Heart left ventricle (tissue), 16 donors: ENCODE results near the gene LRIF1. TPM values are rescaled to one million over a fixed set of nuclear protein-coding genes. Genes with fewer than 3 reads are reported as not detected.

Experiments
- ATAC-seq, 4 donors: fragments of 200-7000 bp; cut with Tn5 transposase; one replicate each; pipeline ENCODE4 v1.9.1; 2020 to 2022; ENCODE audit warnings: moderate library complexity in 4 of 4, mild to moderate bottlenecking in 3 of 4, moderate number of reproducible peaks in 1 of 4
- DNase-seq, 5 donors: peaks; one replicate each; pipeline ENCODE4 v3.0.0-alpha.2; 2020
- H3K27ac ChIP-seq, 12 donors: fragments of 200-600 bp; sonication (generic) in 4 of 12; one replicate each; pipeline versions ENCODE4 v1.5.0 to v1.8.0; 2016 to 2022; ENCODE audit warnings: mild to moderate bottlenecking in 2 of 12
- H3K27me3 ChIP-seq, 9 donors: fragments of 200-600 bp; sonication (generic) in 2 of 9; one replicate each; pipeline versions ENCODE4 v1.5.1 to v1.8.0; 2016 to 2022; ENCODE audit warnings: mild to moderate bottlenecking in 3 of 9
- H3K36me3 ChIP-seq, 9 donors: fragments of 200-600 bp; sonication (generic) in 2 of 9; one replicate each; pipeline versions ENCODE4 v1.5.0 to v1.8.0; 2018 to 2022; ENCODE audit warnings: mild to moderate bottlenecking in 2 of 9
- H3K4me1 ChIP-seq, 12 donors: fragments of 200-600 bp; sonication (generic) in 4 of 12; one replicate each; pipeline versions ENCODE4 v1.5.0 to v1.8.0; 2016 to 2022; ENCODE audit warnings: mild to moderate bottlenecking in 3 of 12
- H3K4me3 ChIP-seq, 12 donors: fragments of 200-600 bp; sonication (generic) in 4 of 12; one replicate each; pipeline versions ENCODE4 v1.5.0 to v1.8.0; 2017 to 2022; ENCODE audit warnings: mild to moderate bottlenecking in 9 of 12, moderate library complexity in 4 of 12
- H3K9me3 ChIP-seq, 12 donors: fragments of 200-600 bp; sonication (generic) in 4 of 12; one replicate each; pipeline versions ENCODE4 v1.5.0 to v1.8.0; 2016 to 2022; ENCODE audit warnings: mild to moderate bottlenecking in 1 of 12
- CTCF ChIP-seq, 12 donors: fragments of 200-600 bp; sonication (generic) in 4 of 12; IDR thresholded peaks; one replicate each; pipeline versions ENCODE4 v1.5.0 to v1.8.0; 2018 to 2022; ENCODE audit warnings: antibody characterized with exemption in 12 of 12, mild to moderate bottlenecking in 5 of 12
- POLR2A ChIP-seq, 2 donors: fragments of 450-650 bp; IDR thresholded peaks; one replicate each; pipeline ENCODE4 v1.6.1; 2017; ENCODE audit warnings: antibody characterized with exemption in 2 of 2, mild to moderate bottlenecking in 2 of 2, moderate library complexity in 2 of 2
- WGBS, 4 donors: extraction: QIAGEN DNeasy Blood & Tissue Kit in 2 of 4; methylation state at CpG; one replicate each; pipeline versions ENCODE4 v1.1.5 to v1.1.7; 2013 to 2018; 5-methylcytosine and 5-hydroxymethylcytosine counted together
- intact Hi-C, 10 donors: fragments of 100-400 bp; cut with DNase I; formaldehyde crosslinking; loops; one replicate each; pipeline versions ENCODE4 v1.11.1 to v1.14.2; 2022
- polyA plus RNA-seq, 2 donors: library from polyadenylated mRNA; stranded (reverse); fragments of 200-250 nt; gene quantifications; one replicate each; pipeline ENCODE4 v1.2.3, GENCODE V29; 2013
- total RNA-seq, 9 donors: library from RNA; depleted of rRNA in 2 of 9; stranded (reverse); fragments of >200 nt in 2 of 9; fragmentation: NEBNext Ultra II Directional in 3 of 9; extraction: Animal tissue kit (Norgen Biotek cat#: 25700) in 3 of 9; gene quantifications; one replicate each; pipeline versions ENCODE4 v1.1.0 to v1.2.4, GENCODE V29; 2016 to 2023
- donor health status: ischemic (EF 13 %, LVEDD 7.1; RV severe dilation, severe dysfunction).
- donor health status: healthy with polysubstance abuse.
- donor health status: DM: no; HTN: yes; CAD: no.
- donor health status: DM: no; HTN: no; CAD: no.
- donor health status: ischemic (EF 25% LVEDD 6.9; RV normal size, moderate dysfunction).
- donor health status: ischemic (EF 25% LVEDD 5.7; RV mildly dilated, moderate dysfunction).
- donor health status: healthy.
- donor health status: DM: yes; HTN: yes; CAD: no.
- donor health status: ischemic (EF 35%, LVEDD 5.7; RV mildly dilated, moderate dysfunction).
- donor health status: nonischemic (EF 11% LVEDD 7.7; RV severe dilation, severe dysfunction).
- donor health status: DM: yes; HTN: yes; CAD: no.
- donor health status: PGD.
- donor health status: ischemic (EF 29% LVEDD 5.4; RV normal size, mild dysfunction).
- donor health status: nonischemic (EF 23%, LVEDD 6.1; RV moderate dilation, normal function).

The LRIF1 gene
- total and polyA plus RNA-seq, 11 donors = 11.4 to 17.8 (median 15.2) TPM

GRCh38 chr1:110964455-110964903, 757 bp upstream of the LRIF1 start:
- Histone ChIP-seq H3K9me3 (peaks cover 0 to 54% (median 21%) of the 10 kb centered on the region in 12 donors), H3K4me3 (peak overlapping the region; percentile 37 to 80 (median 71)), H3K27ac (peak overlapping the region; percentile 30 to 99 (median 94)), H3K4me1 (peaks cover 0 to 21% (median 12%) of the 10 kb centered on the region in 12 donors), H3K27me3 (peaks cover 0 to 28% (median 14%) of the 10 kb centered on the region in 9 donors), H3K36me3 (no peaks in the 10 kb centered on the region)
- ATAC-seq (no peak), DNase-seq (no peak)
- intact Hi-C loops = no loop called here
- no peak for TF ChIP-seq CTCF (IDR thresholded peaks at IDR 0.05)
- 55 to 70% (median 59%) methylated on average over 6 of the region's 6 CpGs for WGBS, 4 donors

GRCh38 chr1:110962892-110963690, 631 bp downstream of the LRIF1 start:
- Histone ChIP-seq H3K27me3 (peaks cover 0 to 16% (median 3%) of the 10 kb centered on the region in 9 donors), H3K27ac (peak overlapping the region; percentile 70 to 99 (median 94)), H3K36me3 (peaks cover 0 to 9% (median 0%) of the 10 kb centered on the region in 9 donors), H3K9me3 (peaks cover 0 to 66% (median 21%) of the 10 kb centered on the region in 12 donors), H3K4me3 (peak overlapping the region; percentile 39 to 80 (median 71)), H3K4me1 (peaks cover 0 to 21% (median 12%) of the 10 kb centered on the region in 12 donors)
- DNase-seq (peak; percentile 40 to 78 (median 55)), ATAC-seq (peak; percentile 54 to 66 (median 62))
- intact Hi-C loops = no loop called here
- WGBS, 4 donors = 5 to 7% (median 6%) methylated on average over 37 to 38 of the region's 38 CpGs
- TF ChIP-seq CTCF (IDR thresholded peaks at IDR 0.05) (no peak), POLR2A (IDR thresholded peaks at IDR 0.05) (no peak)

GRCh38 chr1:110961902-110962301, 1.8 kb downstream of the LRIF1 start:
- Histone ChIP-seq H3K27me3 (peaks cover 0 to 4% (median 0%) of the 10 kb centered on the region in 9 donors), H3K4me3 (peak overlapping the region in 1 of 12 donors; percentile 79), H3K9me3 (peaks cover 0 to 76% (median 22%) of the 10 kb centered on the region in 12 donors), H3K27ac (no peak overlapping the region), H3K36me3 (peaks cover 0 to 9% (median 0%) of the 10 kb centered on the region in 9 donors), H3K4me1 (peaks cover 0 to 21% (median 12%) of the 10 kb centered on the region in 12 donors)
- TF ChIP-seq CTCF (IDR thresholded peaks at IDR 0.05) = no peak
- intact Hi-C loops = no loop called here
- no peak for ATAC-seq
- no peak for DNase-seq

GRCh38 chr1:110960777-110961420, 2.8 kb downstream of the LRIF1 start:
- ATAC-seq = no peak
- Histone ChIP-seq H3K36me3 (peaks cover 0 to 9% (median 0%) of the 10 kb centered on the region in 9 donors), H3K4me1 (peaks cover 0 to 24% (median 12%) of the 10 kb centered on the region in 12 donors), H3K9me3 (peaks cover 0 to 84% (median 23%) of the 10 kb centered on the region in 12 donors), H3K27me3 (no peaks in the 10 kb centered on the region), H3K27ac (no peak overlapping the region), H3K4me3 (no peak overlapping the region)
- TF ChIP-seq CTCF (IDR thresholded peaks at IDR 0.05) = no peak
- no peak for TF ChIP-seq POLR2A (IDR thresholded peaks at IDR 0.05)
- no peak for DNase-seq
- intact Hi-C loops = no loop called here
- 80 to 96% (median 88%) methylated on average over 2 of the region's 2 CpGs for WGBS, 4 donors
